ENCODE data around the gene HECW1.
"Not testable (repeated sequence)": the region's sequence is repeated elsewhere in the genome, so short reads cannot be mapped to it uniquely, and the experiment has no call there.

HECW1 gene

DNA sequence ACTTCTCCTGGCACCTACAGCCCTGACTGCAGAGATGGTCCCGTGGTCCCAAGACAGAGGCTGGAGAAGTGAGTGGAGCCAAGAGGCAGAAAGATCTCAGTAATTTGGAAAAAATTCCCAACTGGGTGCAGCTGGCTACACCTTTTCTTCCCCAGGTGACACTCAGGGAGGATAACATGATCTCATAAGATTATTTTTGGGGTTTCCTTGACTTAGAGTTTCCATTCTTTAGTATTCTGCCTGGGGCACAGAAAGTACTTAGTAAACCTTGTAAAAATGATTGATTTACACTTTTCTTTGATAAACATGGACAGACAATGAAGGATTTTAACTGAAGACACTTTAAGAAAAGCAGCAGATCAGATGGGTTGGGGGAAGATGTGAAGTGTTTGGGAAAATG lies 38.6 kb downstream of the HECW1 start:
- no peak for DNase-seq

DNA sequence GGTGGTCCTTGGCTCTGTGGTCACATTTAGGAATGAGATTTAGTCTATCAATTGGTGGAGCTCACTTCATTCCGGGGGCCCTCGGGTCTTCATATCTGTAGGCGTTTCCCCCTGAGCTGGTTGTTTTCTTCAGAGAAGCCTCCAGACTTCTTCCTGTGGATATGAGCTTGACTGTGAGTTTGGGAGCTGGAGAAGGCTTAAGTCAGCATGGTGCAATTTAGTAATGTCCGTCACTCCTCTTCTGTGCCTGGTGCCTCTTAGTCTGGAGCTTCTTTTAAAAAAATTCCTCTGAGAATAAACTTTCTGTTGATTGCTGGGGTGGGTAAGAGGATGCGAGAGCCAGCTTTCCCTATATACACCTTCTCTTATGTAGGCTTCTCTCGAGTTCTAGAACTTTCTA lies 40.2 kb downstream of the HECW1 start:
- DNase-seq: no peak

DNA sequence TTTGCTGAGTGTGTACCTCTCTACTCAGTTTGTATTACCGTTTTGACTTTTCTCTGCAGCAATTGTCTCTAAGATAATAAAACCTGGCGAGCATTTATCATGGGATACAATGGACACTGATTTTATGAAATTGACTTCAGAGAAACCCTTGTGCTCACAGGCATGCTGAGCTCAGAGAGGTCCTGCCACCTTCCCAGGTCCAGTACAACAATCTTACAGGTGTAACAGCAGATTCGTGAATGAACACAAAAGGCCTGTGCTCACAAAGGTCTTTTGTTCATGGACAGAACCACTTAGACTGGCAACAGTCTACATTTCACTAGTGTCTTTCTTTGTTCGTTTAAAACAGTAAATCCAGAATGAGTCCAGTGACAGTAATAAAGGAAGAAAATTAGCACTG lies 43.2 kb downstream of the HECW1 start:
- DNase-seq: no peak

DNA sequence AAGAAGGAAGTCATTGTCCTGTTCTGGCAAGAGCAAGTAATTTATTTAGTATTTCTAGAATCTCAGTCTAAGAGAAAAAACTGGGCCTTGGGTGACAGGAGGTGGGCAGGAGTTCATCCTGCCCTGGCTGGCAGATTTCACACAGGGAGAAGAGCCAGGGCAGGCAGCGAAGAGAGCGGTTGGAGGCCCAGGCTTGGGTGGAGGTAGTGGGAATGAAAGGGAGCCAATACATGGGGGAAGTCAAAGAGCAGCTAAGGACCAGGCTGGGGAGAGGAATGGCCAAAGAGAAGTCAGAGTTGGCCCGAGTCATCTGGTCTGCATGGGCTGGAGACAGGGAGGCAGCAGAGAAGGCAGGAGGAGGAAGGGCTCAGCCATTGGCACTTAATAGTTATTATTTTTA lies 51.4 kb downstream of the HECW1 start:
- no peak for DNase-seq

DNA sequence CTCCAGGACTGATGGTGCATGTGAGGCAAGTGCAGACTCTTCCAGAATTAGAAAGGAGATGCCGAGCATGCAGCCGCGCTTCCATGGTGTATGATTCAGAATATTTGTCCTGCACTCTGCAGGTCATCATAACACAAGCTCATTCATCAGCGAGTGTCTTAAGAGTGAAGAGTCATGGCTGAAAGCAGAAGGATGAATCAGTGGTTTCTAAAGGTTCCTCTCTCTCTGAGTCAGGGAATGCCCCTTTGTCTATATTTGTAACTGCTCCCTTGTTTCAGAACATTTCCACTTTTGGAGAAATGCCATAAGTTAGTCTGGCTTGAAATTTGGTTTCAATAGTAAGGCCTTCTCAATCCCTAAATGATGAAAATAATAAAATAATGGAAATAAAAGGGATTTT lies 52.3 kb downstream of the HECW1 start:
- DNase-seq: no peak

DNA sequence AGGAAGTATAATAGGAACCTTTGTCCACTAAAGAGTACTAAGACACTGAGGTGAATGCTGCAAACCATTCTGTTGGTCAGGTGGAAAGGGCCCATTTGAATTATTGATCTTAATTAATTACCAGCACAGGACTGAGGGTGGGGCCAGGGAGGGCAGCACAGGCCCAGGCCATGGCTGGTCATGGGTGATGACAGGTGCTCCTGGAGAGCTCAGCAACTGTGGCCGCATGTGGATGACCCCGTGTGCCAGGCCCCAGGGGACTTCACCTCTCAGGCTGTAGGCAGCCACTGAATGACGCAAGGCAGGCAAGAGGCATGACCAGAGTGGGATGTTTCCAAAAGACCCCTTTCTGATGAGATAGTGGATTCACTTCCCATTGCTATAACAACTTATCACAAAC lies 54.2 kb downstream of the HECW1 start:
- no peak for DNase-seq

DNA sequence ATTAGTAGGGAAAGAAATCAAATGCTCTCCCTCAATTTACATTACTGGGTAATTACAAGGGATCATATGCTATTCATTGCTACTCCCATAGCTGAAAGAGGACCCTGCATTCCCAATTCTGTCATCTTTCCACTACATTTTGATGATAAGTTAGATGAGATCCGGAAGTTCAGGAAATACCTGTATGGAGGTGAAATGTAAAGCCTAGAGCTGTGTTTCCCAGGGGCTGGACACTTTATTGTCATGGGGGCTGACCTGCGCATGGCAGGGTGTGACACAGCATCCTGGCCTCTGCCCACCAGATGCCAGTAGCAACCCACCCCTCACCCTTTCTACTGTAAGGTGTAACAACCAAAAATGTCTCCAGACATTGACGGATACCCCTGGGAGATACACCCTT lies 56.6 kb downstream of the HECW1 start:
- DNase-seq: no peak

DNA sequence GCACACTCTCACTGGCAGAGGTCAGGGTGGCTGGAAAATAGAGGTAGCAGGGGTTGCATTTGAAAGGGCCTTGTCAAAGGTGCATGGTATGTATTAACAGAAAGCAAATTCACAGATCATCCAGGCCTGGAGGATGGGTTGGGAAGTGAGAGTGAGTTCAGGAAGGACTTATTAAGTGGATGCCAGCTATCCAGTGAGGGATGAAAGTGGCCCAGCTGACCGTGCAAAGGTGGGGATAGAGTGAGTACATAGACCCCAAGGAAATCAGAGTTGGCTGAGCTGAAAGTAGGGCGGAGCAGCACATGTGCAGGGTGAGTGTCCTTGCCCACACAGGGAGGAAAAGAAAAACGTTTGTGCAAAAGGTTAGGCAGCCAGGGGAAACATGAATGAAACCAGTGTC lies 58.1 kb downstream of the HECW1 start:
- no peak for DNase-seq

DNA sequence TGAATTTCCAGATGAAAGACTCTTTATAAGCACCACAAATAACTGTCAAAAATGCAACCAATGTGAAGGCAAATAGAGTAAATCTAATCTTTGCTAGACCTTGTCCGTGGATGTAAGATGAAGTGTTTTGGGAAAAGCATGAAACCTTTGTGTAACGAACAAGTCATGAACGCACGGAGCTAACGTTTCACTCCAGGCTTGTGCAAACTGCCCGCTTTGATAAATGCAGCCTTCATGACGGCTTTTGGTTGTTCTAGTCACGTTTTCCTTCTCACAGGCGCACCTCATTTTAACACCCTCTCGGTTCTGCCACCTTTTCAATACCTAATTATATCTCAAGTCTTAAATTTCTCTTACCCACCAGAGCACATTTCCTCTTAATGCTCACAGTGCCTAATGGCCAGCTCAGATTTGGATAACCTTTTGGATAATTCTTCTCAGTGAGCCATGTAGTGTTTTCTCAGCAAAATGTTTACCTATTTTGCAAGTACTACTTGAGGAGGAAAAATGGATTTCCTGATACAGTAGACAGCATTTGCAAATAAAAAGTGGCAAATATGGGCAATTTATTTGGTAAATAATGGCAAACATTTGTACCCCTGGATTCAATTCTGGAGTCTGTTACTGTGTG lies 63.2 kb downstream of the HECW1 start:
- no peak for DNase-seq

DNA sequence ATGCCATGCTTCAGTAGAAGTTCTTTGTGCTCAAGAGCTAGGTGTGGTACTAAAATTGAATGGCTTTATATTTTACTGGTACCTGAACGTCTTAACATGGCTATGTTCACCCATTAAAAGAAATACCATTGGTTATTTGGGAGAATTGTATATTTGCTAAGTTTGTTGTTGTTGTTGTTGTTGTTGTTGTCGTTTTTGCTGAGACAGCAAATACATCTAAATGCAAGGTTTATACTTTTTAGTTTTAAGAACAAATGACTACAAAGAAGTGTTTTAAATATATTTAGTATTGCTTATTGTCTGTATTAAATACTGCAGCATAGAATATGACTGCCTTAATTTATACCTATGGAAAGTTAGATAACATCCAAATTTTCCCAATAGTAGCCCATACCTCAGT lies 66.9 kb downstream of the HECW1 start:
- DNase-seq: no peak

DNA sequence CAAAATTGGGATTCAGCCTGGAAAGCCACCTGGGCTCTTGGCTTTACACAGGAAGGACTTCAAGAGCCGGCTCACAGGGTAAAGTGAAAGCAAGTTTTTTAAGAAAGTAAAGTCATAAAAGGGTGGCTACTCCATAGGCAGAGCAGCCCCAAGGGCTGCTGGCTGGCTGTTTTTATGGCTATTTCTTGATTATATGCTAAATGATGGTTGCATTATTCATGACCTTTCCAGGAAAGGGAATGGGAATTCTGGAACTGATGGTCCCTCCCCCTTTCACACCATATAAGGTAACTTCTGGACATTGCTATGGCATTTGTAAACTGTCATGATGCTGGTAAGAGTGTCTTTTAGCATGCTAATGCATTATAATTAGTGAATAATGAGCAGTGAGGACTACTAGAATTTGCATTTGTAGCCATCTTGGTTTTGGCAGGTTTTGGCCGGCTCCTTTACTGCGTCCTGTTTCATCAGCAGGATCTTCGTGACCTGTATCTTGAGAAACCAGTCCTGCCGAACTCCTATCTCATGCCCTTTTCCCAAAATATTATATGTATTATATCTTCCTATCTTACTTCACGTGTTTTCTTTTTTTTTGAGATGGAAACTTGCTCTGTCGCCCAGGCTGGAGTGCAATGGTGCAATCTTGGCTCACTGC lies 80.5 kb downstream of the HECW1 start:
- DNase-seq: no peak

DNA sequence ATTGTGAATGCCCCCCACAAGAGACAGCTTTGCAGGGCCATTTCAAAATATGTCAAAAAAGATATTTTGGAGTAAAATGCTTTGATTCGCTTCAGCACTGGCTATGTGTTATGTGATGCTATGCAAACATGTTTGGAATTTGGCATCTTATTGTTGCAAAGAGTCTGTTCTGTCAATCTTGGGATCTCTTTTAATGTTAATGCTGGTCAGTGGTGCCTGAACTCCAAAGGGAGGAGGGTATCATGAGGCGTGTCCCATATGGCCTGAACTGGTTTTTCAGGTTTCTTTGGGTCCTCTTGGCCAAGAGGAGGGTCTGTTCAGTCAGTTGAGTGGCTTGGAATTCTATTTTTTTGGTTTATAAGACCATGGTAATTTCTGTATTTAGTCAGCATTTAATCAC lies 81.4 kb downstream of the HECW1 start:
- DNase-seq: no peak

DNA sequence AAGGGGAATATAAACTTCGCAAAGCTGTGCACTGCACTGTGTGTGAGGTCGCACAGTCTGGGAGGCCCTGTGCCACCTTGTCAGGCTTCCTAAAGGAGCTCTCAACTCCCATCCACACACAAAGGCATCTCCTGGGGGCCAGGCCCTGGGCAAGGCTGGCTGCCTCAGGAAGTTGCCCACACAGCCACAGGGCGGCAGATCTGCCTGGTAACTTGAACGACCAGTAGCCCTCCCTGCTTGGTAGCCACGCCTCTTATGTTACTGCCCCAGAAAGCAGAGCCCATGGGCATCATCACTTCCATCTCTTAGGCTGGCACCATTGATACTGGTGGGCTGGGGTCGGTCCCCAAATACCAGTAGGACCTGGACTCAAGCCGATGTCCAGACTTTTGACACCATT lies 82.8 kb downstream of the HECW1 start:
- DNase-seq: no peak

DNA sequence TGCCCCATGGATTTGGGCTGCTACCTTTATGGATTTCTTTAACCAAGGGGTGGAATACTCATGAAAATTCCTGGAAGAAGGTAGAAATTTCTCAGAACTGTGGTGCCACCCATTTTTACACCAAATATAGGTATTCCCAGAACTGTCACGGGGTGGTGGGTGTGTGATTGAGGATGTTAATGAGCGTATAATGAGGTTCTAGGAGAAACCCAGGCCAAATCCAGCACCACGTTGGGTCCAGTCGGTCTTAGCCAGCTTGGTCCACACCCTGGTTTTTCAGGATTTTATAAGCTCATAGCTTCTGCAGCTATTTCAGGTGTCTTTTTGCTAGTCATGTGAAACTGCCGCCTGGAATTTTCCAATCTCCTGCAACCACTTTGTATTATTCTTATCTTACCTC lies 83.3 kb downstream of the HECW1 start:
- DNase-seq: no peak

DNA sequence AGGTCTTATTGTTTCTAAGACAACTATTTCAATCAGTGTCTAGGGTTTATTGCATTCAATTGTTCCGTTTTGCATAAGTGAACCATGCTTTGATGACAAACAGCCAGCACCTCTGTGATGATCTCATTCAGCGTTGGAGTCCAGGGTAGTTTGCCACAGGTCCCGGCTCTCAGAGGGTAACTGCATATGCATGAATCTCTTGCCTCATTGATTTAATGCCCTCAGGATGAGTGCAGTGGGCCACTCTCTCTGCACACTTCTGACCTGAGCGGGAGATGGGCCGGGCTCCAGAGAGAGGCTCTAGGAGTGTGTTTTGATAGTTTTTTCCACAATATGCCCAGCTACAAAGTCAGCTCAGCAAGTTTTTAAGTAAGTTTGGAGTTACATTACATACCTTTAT lies 83.9 kb downstream of the HECW1 start:
- DNase-seq: no peak

DNA sequence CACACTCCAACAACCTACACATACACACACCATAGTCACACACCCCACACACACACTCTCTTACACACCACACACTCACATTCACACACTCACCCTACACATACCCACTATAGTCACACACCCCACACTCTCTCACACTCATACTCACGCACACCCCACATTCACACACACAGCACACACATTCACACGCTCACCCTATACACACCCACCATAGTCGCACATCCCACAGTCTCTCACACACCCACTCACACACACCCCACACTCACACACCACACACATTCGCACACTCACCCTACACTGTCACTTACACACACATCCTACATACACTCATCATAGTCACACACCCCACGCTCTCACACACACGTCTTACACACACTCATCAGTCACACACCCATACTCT lies 85.6 kb downstream of the HECW1 start:
- DNase-seq: no peak

DNA sequence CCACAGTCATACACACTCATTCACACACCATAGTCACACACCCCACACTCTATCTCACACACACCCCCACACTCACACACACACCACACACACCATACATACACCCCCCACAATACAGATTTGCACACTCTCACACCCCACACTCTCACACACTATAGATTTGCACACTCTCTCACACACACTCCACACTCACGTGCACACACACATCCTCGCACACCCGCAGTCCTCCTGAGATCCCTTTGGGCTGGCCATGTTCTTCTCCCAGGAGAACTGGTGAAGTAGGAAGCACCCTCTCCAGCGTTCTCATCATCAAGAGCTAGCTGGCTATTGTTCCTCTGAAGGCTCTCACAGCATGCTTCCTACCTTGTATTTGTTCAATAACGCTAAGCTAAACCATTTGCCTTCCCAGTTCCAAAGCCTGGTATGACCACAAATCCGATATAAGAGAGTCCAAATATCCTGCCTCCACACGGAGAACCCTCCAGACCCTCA lies 86.2 kb downstream of the HECW1 start:
- no peak for DNase-seq

DNA sequence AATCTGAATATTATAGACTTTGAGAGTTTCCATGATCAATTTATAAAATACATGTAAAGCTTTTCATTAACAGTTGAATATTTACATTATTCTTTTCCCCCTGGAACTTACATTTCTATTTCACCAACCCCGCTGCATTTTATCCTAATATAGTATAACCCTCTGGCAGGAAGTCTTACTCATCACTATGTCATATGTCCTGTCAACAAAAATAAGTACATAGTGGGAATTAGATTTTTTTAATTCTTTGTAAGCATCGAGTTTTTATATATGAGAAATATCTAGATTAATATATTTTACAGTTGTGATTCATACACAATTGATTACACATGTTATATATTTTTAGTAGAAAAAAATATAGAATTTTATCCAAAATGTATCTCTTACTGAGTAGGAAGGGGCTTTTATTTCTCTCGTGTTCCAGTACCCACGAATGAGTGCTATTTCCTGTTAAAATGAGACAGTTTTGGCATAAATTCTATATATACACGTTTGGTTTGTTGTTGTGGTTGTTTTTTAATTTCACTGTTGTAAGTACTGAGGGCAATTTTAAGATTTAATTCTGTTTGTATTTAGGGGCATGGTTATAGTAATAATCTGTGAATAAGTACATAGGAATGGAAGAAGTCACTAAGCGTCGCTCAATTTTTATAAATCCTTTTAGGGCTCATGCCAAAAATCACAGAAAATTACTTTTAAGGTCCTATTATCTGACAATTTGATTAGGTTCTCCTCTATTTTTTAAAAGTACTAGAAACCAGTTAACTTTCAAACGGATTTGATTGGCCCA lies 87.1 kb downstream of the HECW1 start:
- no peak for DNase-seq

DNA sequence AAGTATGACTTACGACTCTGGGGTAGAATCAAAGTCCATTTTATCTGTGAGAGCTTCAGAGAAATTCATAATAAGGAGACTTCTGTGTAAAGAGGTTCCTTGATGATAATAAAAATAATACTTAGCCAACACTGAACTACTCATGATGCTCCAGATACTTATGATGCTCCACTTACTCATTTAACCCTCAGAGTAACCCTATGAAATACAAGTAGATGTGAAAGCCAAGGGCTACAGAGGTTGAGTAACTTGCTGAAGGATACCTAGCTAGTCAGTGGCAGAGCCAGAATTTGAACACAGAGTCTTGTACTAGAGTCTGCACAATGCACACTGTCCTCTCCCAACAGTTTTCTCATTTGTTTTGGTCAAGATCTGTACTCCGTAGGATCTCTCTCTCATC lies 89.5 kb downstream of the HECW1 start:
- DNase-seq: no peak

DNA sequence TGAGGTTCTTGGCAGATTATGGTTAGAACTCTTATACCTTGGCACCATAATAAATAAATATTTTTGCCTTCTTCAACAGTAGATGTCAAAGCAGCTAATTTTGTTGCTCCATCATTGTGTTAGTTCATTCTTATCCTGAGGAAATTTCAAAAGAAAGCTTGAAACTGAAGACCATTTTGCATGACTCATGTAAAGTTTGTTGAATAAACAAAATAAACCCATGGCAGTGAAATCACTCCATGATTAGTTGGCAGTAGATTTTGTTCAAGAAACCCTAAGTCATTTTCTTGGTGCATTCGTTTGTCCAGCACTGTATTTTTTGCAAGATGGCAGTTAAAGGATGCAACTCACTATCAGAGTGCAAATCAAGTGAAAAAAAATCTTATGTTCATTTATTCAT lies 91.6 kb downstream of the HECW1 start:
- DNase-seq: no peak

DNA sequence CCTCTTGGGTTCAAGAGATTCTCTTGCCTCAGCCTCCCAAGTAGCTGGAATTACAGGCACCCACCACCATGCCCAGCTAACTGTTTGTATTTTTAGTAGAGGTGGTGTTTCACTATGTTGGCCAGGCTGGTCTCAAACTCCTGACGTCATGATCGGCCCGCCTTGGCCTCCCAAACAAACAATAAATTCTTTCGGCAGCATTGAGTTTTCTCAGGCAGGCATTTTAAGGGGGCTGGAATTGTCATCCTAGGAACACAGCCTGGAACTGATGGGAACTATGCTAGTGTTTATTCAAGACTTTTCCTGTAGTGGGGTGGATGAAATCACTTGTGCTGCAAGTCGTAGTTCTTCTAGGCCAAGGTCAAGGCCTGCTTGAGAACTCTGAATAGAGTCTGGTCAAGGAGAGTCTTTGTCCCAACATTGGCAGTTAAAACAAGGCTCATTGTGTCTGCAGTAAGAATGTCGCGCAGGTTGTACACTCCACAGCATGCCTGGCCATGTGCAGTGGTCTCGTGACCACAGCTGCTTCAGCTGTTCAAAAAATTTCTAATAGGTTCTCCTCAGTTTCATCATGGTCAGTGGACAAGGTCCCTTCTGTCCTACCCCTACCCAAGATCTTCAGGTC lies 92.8 kb downstream of the HECW1 start:
- DNase-seq: no peak

DNA sequence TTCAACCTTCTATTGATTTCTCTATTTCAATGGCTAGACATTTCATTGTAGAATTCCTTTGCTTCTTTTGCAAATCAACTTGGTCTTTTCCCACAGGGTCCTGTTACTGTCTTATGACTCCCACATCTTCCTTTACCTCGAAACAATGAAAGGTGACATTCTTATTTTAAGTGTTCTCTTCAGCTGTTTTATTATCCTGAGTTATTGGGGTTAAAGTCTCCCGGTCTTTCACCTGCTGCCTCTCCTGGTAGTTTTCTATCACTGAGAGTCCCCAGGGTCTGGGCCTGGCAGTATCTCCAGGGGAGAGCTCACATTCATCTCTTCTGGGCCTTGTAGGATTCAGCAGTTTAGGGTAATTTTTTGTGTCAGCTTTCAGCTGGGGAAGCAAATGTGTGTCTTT lies 95.8 kb downstream of the HECW1 start:
- no peak for DNase-seq

DNA sequence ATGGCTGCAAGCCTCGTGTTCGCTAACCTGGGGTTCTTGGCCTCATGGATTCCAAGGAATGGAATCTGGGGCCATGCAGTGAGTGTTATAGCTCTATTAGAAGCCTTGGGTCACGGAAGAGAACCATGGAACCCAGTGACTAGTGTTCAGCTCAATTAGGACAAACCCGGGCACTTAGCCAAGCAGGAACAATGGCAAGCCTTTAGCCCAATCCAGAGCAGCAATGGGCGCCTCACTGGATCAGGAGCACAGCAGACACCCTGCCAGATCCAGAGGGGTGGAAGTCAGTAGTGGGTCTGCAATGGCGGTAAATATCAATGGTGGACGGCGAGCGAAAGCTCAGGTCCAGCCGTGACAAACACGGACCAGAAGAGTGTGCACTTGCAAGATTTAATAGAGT lies 98.1 kb downstream of the HECW1 start:
- DNase-seq: not testable (repeated sequence)

DNA sequence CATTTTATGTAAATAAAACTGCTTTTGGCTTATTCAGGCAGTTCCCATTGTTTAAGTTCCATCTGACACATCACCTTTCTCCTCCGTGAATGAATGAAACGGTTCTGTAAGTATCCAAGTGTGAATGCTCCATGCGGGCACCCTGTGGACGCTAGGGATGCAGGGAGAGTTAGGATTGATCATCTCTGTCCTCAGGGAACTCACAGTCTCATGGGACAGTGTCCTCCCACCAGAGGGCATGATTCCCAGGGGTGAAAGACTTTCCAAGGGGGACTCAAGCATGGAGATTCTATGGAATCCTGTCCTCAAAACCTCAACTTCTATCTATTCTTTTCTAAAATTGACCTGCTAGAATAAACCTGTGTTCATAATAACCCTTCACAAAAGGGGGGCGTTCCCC lies 98.8 kb downstream of the HECW1 start:
- DNase-seq: no peak

Data from DMS 273 treated with DMSO at 0.1 percent for 48 hours (cell line).